ENCODE measurements around the gene TSPAN15.

TSPAN15 gene

DNA sequence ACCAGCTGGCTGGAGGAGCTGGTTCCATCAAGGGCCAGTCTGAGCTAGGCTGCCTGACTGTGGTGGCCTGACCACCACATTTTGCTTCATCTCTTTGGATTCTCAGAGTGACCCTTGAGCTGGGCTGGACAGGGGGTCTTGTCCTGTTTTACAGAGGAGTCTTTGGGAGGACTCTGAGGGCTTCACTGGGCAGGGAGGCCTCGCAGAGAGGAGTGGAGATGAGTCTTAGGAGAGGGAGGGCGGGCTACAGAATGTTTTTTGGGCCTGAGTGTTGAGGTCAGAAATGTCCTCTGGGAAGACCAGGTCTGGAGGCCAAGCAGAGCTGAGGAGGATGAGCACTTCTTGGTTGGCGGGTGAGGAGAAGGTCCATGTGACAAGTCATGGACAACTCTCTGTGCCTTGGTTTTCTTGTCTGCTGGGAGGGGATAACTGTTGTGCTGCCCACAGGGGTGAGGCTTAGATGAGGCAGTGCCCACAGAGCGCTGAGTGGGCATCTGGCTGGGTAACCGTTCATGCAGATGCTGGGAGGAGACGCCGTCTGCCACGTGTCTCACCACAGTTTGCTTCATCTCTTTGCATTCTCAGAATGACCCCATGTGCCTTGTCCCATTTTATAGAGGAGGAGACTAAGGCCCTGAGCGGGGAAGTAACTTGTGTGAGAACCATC lies 9.4 kb downstream of the TSPAN15 start:
- TF ChIP-seq, protein P1, sequence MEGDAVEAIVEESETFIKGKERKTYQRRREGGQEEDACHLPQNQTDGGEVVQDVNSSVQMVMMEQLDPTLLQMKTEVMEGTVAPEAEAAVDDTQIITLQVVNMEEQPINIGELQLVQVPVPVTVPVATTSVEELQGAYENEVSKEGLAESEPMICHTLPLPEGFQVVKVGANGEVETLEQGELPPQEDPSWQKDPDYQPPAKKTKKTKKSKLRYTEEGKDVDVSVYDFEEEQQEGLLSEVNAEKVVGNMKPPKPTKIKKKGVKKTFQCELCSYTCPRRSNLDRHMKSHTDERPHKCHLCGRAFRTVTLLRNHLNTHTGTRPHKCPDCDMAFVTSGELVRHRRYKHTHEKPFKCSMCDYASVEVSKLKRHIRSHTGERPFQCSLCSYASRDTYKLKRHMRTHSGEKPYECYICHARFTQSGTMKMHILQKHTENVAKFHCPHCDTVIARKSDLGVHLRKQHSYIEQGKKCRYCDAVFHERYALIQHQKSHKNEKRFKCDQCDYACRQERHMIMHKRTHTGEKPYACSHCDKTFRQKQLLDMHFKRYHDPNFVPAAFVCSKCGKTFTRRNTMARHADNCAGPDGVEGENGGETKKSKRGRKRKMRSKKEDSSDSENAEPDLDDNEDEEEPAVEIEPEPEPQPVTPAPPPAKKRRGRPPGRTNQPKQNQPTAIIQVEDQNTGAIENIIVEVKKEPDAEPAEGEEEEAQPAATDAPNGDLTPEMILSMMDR (IDR thresholded peaks at IDR 0.05; ENCODE audit: insufficient read depth, low read length, poor library complexity, severe bottlenecking): no peak
- no peak for TF ChIP-seq EZH2phosphoT487 (conservative IDR thresholded peaks at IDR 0.05; ENCODE audit: low read length)
- H4K20me1 ChIP-seq (ENCODE audit: low read depth, low read length): no peaks in the 10 kb centered on the region
- H3K79me2 ChIP-seq (ENCODE audit: insufficient read depth, low read length): no peaks in the 10 kb centered on the region
- H3K4me2 ChIP-seq (ENCODE audit: low read depth, low read length, poor library complexity, severe bottlenecking): no peak overlapping the region
- H3K27ac ChIP-seq (ENCODE audit: low read depth, low read length): no peak overlapping the region
- H2AFZ ChIP-seq (ENCODE audit: low read depth, low read length, severe bottlenecking): no peak overlapping the region
- H3F3A ChIP-seq (ENCODE audit: insufficient read depth): no peaks in the 10 kb centered on the region
- no peaks in the 10 kb centered on the region for H3K9me3 ChIP-seq (ENCODE audit: insufficient read depth, low read length)
- H3K9me2 ChIP-seq (replicated peaks; ENCODE audit: insufficient read depth, low read length): no peaks in the 10 kb centered on the region
- no peaks in the 10 kb centered on the region for H3K36me3 ChIP-seq (ENCODE audit: low read length)
- no peak overlapping the region for H3K9ac ChIP-seq (ENCODE audit: low read length)
- no peak overlapping the region for H3K4me3 ChIP-seq (ENCODE audit: insufficient read depth, low read length, poor library complexity, severe bottlenecking)
- H3K27me3 ChIP-seq (ENCODE audit: low read length): no peaks in the 10 kb centered on the region

DNA sequence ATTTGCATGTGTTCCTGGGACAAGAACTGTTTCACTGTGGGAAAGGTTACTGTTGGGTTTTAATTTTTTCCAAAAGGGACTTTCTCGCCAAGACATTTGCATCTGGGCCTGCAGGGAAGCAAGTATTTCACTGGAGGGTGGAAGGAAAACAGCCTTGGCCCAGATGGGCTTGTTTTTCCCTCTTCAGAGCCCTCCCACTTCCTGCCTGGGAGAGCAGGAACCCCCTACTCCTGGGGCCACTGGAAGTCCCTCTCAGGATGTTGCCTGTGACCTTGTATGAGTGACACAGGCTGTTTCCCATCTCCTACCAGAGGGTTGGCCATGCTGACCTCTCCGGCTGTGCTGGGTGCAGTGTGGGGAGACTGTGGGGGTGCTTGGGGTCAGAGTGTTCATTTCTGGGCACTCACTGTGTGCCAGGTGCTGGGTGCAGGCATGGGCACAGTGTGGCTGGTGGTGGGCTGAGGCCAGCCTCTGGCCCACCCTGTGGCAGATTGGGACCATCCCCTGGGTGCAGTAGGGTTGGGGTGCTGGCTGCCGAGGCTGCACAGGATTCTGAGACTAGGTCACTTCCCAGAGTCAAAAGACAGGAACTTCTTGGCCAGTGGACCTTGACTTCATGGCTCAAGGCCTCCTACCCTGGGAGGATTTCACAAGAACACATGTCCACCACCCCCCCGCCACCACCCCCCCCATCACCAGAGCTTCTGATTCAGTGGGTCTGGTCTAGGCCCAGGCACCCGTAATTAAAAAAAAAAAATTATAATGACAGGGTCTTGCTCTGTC lies 10.2 kb downstream of the TSPAN15 start:
- no peaks in the 10 kb centered on the region for H4K20me1 ChIP-seq (ENCODE audit: low read depth, low read length)
- TF ChIP-seq, protein P1 (IDR thresholded peaks at IDR 0.05; ENCODE audit: insufficient read depth, low read length, poor library complexity, severe bottlenecking): no peak
- no peak for TF ChIP-seq EZH2phosphoT487 (conservative IDR thresholded peaks at IDR 0.05; ENCODE audit: low read length)
- H2AFZ ChIP-seq (ENCODE audit: low read depth, low read length, severe bottlenecking): no peak overlapping the region
- no peaks in the 10 kb centered on the region for H3K36me3 ChIP-seq (ENCODE audit: low read length)
- H3K9ac ChIP-seq (ENCODE audit: low read length): no peak overlapping the region
- no peaks in the 10 kb centered on the region for H3F3A ChIP-seq (ENCODE audit: insufficient read depth)
- H3K9me3 ChIP-seq (ENCODE audit: insufficient read depth, low read length): no peaks in the 10 kb centered on the region
- no peak overlapping the region for H3K4me3 ChIP-seq (ENCODE audit: insufficient read depth, low read length, poor library complexity, severe bottlenecking)
- H3K79me2 ChIP-seq (ENCODE audit: insufficient read depth, low read length): no peaks in the 10 kb centered on the region
- no peaks in the 10 kb centered on the region for H3K27me3 ChIP-seq (ENCODE audit: low read length)
- no peaks in the 10 kb centered on the region for H3K9me2 ChIP-seq (replicated peaks; ENCODE audit: insufficient read depth, low read length)
- no peak overlapping the region for H3K27ac ChIP-seq (ENCODE audit: low read depth, low read length)
- no peak overlapping the region for H3K4me2 ChIP-seq (ENCODE audit: low read depth, low read length, poor library complexity, severe bottlenecking)

DNA sequence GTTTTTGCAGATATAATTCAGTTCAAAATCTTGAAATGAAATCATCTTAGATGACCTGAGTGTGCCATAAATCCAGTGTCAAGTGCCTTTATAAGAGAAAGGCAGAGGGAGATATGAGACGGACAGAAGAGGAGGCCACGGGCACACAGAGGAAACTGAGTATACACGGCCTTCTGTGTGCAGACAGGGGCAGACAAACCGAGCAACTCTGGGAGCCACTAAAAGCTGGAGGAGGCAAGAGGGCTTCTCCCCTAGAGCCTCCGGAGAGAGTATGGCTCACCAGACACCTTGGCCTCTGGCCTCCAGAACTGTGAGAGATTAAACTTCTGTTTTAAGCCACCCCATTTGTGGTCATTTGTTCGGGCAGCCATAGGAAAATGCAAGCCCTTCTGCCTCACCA lies 12.6 kb downstream of the TSPAN15 start:
- Histone ChIP-seq H4K20me1 (ENCODE audit: low read depth, low read length) (no peaks in the 10 kb centered on the region), H3F3A (ENCODE audit: insufficient read depth) (no peaks in the 10 kb centered on the region), H3K36me3 (ENCODE audit: low read length) (no peaks in the 10 kb centered on the region), H3K9ac (ENCODE audit: low read length) (no peak overlapping the region), H3K4me3 (ENCODE audit: insufficient read depth, low read length, poor library complexity, severe bottlenecking) (no peak overlapping the region), H3K79me2 (ENCODE audit: insufficient read depth, low read length) (no peaks in the 10 kb centered on the region), H3K4me2 (ENCODE audit: low read depth, low read length, poor library complexity, severe bottlenecking) (no peak overlapping the region), H3K9me2 (replicated peaks; ENCODE audit: insufficient read depth, low read length) (no peaks in the 10 kb centered on the region), H3K27ac (ENCODE audit: low read depth, low read length) (no peak overlapping the region), H2AFZ (ENCODE audit: low read depth, low read length, severe bottlenecking) (no peak overlapping the region), H3K9me3 (ENCODE audit: insufficient read depth, low read length) (no peaks in the 10 kb centered on the region), H3K27me3 (ENCODE audit: low read length) (no peaks in the 10 kb centered on the region)
- TF ChIP-seq EZH2phosphoT487 (conservative IDR thresholded peaks at IDR 0.05; ENCODE audit: low read length): no peak
- TF ChIP-seq, protein P1 (IDR thresholded peaks at IDR 0.05; ENCODE audit: insufficient read depth, low read length, poor library complexity, severe bottlenecking): no peak

Measured in SU-DHL-6 (cell line).